GM19463 (cell line): ENCODE measurements around the gene XPNPEP3.
"Not testable (repeated sequence)": the region's sequence is repeated elsewhere in the genome, so short reads cannot be mapped to it uniquely, and the experiment has no call there.

ENCODE experiments used
- ATAC-seq: cut with Tn5 transposase; IDR thresholded peaks from one replicate; pipeline ENCODE4 v1.9.1; 2021; ENCODE audit warnings: mild to moderate bottlenecking, moderate library complexity; ENCODE audit not compliant: unreplicated experiment

The XPNPEP3 gene

DNA sequence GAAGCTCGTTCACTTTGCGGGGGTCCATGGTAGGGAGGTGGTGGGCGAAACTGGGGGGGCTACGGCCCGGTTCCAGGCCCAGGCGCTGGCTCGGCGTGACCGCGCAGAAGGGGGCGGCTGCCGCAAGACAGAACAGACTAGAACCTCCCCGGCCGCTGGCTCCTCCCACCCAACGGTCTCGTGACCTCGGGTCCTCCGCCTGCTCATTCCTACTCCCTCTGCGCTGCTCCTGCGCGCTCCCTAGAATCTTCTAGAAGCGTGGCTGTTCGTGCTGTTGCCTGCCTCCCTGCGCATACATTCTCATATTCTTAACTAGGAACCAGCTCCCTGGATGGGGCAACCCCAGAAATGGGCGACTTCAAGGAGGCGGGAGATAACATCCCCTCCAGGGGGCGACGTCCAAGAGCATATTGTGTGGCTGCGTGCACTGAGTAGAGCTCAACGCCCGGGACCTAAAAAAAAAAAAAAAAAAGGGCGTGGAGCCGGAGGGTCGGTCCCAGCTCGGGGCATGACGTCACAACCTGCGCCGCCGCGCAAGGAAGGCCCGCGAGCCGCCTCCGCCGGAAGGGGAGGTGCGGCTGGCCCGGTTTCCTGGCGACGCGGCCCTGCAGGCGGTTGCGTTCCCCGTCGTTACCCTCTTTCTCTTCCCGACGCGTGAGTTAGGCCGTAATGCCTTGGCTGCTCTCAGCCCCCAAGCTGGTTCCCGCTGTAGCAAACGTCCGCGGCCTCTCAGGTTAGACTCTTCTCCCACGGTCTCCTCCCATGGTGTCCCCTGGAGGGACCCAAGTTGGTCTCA, at the start of gene XPNPEP3, which contains the start of gene ST13:
Gene XPNPEP3, plus strand, starts transcription at position 636 of the 796 bp plus-strand sequence. Its CDS starts 34 bp downstream, at position 670.
Gene ST13, minus strand, starts transcription at position 127 of the 796 bp plus-strand sequence. Its CDS starts 99 bp downstream, at position 28.
- peak; percentile 89 for ATAC-seq

DNA sequence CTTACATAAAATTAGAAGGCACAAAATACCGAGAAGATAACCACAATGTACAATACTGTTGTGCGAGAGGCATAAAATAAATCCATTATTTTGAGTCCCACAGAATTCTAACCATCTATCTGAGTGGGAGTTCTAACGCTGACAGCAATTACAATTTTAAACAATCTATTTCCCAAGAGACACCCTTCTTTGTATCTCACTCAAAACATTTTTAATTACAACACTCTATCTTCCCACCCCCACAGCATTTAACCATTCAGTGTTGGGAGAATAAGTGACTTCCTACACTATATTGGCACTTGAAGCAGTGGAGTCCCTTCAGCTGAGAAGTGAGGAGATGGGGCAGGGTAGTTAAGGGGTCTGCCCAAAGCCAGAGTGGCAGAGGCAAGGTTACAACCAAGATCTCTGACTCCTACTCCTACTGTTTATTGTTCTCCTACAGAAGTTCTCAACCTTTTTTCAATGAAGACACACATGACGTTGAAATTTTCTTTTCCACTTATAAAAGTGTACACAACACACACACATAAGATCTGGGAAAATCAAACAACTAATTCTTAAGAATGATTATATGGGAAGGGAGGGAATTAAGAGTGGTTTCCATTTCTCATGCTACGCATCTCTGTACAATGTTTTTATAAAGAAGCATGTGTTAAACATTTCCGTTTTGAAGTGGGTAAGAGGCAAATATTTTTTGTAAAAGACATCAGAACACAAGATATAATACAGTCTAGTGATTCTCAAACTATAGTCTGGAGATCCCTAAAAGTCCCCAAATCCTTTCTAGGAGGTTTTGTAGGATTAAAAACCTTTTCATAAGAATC, 48.7 kb upstream of the XPNPEP3 start:
- ATAC-seq = no peak

DNA sequence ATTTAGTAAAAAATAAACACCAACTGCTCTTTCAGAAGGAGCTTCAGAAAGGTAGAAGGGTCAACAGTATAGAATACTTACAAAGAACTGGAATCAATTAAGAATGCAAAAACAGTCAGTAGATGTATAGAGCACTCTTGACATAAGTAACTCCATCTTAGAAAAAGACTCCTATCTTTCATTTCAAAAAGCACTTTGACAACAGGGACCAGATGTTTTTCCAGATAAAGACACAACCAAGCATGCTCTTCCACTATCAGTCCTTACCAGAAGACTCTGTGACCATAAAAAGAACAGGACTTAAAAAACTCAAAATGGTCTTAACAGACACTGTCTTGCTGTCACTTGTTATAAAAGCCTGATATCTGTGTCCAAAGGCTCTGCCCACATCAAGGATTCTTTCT, 43.0 kb upstream of the XPNPEP3 start:
- no peak for ATAC-seq

DNA sequence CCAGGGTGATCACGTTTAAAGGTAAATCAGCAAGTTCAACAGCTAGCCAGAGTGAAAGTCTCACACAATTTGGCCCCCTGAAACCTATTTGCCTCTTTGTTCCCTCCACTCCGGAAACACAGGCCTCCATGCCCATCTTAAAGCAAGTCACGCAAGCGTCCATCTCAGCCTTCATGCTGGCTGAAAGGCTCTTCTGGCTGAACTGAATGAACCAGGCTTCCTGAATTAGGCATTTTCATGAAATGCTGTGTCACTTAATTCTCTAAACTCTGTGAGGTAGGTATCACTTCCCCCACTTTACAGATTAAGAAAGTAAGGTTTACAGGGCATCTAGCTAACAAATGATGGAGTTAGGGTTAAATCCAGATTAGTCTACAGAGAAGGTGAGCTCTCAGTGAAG, 39.2 kb upstream of the XPNPEP3 start:
- no peak for ATAC-seq

DNA sequence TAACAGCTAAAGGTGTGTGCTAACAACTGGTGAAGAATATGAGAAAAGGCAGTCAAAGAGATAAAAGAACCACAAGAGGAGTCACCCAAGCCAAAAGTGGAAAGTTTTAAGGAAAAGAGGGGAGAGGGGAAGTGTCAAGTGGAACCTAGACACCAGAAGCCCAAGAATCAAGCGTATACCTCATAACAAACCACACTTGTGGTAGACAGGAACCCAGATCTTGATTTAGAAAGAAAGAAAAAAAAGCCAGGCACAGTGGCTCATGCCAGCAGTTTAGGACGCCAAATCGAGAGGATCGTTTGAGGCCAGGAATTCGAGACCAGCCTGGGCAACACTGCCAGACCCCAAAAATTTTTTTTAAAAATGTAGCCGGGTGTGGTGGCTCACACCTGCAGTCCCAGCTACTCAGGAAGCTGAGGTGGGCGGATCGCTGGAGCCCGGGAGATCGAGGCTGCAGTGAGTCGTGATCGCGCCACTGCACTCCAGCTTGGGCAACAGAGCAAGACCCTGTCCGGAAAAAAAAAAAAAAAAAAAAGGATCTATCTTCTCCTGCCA, 38.7 kb upstream of the XPNPEP3 start:
- no peak for ATAC-seq

DNA sequence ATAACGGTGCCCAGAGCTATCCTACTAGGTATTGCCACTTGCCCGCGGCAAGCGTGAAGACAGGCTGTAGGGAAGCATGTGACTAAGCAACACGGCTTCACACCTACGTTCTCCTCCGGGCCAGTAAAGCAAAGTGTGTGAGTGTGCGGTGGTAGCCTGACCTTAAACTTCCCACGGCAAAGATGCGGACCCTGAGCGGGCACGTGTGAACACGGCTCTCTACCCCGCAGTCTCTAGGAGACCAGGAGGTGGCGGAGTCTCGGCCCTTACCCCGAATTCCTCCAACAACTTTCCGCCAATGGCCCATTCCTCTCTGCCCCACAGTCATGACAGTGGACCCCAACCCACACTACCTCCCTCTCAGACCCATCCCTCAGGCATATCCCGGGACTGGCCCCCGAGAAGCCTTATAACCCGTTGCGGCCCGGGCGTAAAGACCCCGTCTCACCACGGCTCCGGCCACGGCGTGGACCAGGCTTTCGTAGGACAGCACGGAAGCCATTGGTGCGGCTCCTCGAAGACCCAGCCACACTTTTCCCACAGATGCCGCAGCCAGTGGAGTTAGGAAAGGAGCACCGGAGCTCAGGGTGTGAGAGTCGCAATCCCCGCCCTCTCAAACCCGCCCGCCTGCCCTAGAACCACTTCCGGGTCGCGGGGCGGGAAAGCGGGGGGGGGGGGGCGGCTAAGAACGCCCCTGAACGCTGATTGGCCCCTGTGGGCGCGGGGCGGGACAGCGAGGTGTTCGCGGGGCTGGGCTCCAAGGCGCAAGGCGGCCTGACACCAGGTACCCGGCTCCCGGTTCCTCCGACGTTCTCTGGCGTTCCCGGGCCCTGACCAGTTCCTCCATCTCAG, 38.0 kb upstream of the XPNPEP3 start, which contains the start of gene SLC25A17:
Gene SLC25A17, minus strand, starts transcription at position 600 of the 852 bp plus-strand sequence. Its CDS starts 98 bp downstream, at position 502.
- peak; percentile 88 for ATAC-seq

DNA sequence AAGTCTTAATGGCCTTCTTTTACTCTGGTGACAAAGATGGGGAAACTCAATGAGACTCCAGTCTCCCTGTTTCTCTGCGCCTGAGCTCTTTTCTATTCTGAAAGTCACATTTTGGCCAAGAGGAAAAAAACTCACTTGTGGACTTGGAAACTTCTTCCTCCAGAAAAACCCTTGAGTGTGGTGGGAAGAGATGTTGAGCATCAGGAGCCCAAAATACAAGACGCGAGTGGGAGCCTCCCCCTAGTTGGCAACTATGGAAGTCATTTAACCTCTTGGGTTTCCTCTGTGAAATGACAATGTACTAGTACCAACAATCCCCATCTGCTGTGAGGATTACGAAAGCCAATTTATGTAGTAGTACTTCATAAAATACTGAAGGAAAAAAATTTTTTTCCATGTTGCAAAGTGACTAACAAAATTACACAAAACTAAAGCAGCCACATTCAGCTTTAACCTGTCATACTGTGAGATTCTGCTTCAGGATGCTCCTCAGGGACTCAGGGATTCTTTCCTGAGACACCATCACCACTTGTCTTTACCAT, 37.3 kb upstream of the XPNPEP3 start:
- ATAC-seq = no peak

DNA sequence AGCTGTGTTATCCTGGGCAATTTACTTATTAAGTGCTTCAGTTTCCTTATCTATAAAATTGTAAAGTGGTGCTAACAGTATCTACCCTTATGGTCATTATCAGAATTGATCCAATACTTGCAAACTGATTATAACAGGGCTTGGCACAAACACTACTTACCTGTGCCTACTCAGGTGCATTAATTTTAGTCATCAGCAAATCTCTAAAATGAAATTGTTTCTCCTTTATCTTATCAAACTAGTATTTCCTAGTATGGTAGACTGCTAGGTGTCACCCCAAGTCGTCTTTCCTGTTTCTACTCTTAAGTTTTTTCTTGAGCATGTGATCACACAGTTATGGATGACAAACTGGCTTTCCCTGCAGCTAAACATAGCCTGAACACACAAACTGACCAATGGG, 33.5 kb upstream of the XPNPEP3 start:
- no peak for ATAC-seq

DNA sequence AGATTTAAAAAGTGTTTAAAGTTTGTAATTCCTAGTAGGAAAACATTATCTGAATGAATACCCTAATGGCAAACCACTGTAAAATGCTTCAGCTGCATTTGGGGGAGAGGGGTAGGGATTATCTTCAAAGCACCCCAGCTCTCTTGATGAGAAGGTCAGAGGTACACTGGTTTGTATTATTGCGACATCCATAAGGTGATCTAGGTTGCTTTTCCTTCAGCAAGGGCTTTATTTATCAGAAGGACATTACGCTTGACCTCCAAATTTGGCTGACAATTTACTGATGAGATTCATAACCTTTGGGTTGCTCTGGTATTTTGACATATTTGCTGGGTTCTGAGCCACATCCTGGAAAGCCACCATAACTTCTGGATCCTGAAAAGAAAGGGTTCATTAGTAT, 30.7 kb upstream of the XPNPEP3 start:
- ATAC-seq = not testable (repeated sequence)

DNA sequence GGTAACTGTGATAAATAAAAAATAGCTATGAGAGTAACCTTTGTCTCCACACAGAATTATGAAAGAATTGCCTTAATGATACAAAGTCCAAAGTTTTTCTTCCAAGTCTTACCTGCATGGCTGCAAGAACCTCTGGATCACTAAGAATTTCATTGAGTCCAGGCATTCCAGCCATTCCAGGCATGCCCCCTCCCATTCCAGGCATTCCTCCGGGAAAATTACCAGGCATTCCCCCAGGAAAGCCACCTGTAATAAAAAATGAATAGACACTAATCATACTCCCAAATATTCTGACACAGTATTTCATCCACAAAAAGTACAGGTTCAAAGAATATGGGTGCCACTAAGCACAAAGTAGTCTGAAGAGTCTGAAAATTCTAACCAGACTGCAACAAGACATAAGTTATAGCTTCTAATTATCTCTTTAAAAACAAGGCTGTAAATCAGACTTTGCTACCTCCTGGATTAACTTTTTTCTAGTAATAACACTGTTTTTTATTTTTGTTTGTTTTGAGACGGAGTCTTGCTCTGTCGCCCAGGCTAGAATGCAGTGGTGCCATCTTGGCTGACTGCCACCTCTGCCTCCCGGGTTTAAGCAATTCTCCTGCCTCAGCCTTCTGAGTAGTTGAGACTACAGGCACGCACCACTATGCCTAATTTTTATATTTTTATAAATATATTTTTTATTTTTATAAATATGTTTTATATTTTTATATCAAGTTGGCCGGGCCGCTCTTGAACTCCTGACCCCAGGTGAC, 29.8 kb upstream of the XPNPEP3 start:
- ATAC-seq = no peak

DNA sequence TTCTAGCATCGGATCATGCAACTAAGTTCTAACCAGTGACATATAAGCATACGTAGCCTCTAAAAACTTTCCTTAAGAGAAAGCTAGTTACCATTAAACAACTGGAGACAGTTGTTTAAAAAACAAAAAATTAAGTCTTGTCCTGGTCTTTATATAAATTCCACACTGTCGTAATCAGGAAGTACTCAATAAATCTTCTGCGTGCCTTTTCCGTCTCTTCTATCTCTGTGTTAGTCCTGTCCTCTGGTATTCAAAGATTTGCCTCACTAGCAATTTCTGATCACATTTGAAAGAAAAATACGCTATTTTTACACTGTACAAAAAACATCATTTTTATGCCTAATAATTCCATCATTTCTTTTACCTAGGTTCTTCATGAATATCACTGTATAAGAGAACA, 27.8 kb upstream of the XPNPEP3 start:
- ATAC-seq = no peak

DNA sequence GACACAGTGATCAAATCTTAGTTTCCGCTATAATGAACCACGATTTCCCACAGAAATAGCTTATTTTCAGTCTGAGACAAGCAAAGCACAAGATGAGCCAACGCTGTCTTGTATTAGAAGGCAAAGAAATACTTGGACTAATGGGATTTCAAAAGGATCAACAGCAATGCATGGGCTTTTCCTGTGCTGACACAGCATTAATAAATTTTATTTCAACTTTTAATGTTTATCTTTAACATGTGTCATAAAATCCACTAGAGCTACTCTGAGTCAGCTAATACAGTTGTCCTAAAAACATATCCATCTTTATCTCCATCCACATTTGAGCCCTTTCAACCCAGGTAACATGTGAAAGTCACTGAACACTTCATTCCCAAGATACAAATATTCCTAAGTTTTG, 22.3 kb upstream of the XPNPEP3 start:
- ATAC-seq = no peak

DNA sequence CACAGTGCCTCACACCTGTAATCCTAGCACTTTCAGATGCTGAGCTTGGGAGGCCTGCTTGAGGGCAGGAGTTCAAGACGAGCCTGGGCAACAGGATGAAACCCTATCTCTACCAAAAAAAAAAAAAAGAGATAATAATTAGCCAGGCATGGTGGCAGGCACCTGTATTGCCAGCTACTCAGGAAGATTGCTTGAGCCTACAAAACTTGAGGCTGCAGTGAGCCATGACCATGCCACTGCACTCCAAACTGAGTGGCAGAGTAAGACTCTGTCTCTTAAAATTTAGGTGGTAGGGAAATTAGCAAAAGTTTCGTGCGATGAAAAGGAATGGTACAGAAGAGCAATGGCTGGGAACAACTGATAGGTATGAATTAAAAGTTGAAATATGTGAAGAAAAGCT, 18.5 kb upstream of the XPNPEP3 start:
- ATAC-seq = no peak

DNA sequence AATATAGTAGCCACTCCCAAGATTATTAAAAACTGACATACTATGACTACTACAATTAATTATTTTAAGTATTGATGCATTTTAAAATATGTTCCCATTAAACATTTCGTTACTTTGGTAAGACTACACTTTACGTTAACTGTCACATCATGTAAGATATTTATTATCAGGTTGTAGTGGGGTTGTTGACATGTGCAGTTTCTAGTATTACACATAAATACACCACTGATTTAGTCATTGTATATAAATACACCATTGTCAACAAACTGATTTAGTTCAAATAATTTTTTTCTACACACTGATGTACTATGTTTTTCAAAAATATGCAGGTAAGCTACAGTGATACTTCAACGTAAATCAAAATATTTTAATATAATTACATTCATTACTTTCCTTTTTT, 12.0 kb upstream of the XPNPEP3 start:
- no peak for ATAC-seq

DNA sequence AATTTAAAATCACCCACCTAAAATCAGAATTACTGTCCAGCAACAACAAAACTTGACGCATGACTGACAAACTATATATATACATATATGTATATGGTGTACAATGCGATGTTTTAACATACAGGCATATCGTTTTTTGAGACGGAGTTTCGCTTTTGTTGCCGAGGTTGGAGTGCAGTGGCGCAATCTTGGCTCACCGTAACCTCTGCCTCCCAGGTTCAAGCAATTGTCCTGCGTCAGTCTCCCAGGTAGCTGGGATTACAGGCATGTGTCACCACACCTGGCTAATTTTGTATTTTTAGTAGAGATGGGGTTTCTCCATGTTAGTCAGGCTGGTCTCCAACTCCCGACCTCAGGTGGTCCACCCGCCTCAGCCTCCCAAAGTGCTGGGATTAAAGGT, 11.1 kb upstream of the XPNPEP3 start:
- ATAC-seq = not testable (repeated sequence)

DNA sequence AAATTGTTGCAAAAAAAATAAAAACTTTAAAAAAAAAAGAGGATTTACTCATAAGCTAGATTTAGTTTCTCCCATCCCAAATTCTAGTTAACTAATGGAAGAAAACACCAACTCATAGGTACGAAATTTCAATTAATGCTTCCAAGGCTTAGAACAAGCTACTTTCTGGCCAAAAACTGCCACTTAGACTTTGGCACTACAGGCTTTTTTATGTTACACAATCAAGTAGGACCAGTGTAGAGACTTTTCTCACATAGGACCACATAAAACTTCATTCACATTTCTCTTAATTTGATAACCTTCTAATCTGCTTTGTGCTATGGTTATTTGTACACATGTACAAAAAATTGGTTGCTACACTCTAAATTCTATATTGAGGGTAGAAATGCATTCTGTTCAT, 3.6 kb upstream of the XPNPEP3 start:
- ATAC-seq = no peak

DNA sequence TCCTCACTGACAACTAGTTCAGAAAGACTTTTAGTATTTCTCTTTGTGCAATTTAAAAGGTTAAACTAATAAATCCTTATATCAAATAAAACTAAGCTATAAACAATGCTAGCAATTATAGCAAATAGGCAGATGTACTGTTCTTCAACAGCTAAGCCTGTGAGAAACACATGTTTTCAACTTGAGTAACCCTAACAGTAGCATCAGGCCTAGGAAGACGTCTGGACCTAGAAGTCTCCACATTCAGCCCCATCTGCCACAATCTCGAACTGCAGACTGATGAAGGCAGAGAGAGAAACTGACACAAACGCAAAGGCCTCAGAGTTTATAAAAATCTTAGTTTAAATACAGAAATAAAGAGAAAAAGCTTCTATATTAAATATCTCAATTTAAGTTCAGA, 3.0 kb upstream of the XPNPEP3 start:
- no peak for ATAC-seq

DNA sequence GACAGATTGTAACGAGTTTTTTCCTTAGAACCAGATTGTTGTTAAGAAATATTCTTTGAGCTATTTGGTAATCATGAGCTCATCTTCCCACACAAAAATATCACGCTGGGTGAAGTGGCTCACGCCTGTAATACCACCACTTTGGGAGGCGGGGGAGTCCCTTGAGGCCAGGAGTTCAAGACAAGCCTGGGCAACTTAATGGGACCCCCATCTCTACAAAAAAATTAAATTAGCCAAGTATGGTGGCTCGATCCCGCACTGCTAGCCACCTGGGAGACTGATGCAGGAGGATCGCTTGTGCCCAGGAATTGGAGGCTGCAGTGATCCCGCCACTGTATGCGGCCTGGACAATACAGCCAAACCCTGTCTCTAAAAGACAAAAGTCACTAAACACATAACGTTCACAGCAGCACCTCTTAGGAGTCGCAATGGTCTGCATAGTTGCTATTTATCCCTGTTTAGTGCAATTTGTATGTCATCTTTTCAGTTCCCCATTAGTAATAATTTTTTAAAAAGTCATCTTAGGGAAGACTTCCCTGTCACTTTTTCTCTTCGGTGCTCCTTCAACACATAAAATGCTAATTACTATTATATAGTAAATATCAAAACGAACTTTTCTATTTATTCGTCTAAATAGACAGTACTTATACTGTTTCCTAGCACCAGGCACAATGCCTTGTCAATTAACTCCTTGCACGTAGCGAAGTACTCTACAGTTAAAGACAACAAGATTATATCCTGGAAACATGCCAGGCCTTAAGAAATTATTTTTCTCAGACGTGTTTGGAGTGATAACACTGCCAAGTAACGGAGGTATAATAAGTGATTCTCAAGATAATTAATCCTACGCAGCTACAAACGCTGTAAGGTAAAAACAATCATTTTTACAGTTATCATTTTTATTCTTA, 1.6 kb upstream of the XPNPEP3 start:
- no peak for ATAC-seq
